HEK293T (cell line): ENCODE results near the gene TBC1D19.

ENCODE experiments used
- BHLHE40 ChIP-seq: fragments of 450-650 bp; IDR thresholded peaks from 2 replicates; pipeline ENCODE4 v1.6.1; 2016; ENCODE audit warnings: mild to moderate bottlenecking, moderate library complexity, borderline replicate concordance
- CTBP1 ChIP-seq: fragments of 450-650 bp; IDR thresholded peaks from 2 replicates; pipeline ENCODE4 v1.6.1; 2016; ENCODE audit warnings: borderline replicate concordance
- ELF4 ChIP-seq: fragments of 450-650 bp; IDR thresholded peaks from 2 replicates; pipeline ENCODE4 v1.6.1; 2017; ENCODE audit warnings: antibody characterized with exemption
- FOXM1 ChIP-seq: fragments of 450-650 bp; IDR thresholded peaks from 2 replicates; pipeline ENCODE4 v1.6.1; 2017; ENCODE audit warnings: mild to moderate bottlenecking, borderline replicate concordance
- SP1 ChIP-seq: fragments of 450-650 bp; IDR thresholded peaks from 2 replicates; pipeline ENCODE4 v1.6.1; 2017
- SUZ12 ChIP-seq: fragments of 450-650 bp; IDR thresholded peaks from 2 replicates; pipeline ENCODE4 v1.6.1; 2016; ENCODE audit warnings: mild to moderate bottlenecking

DNA sequence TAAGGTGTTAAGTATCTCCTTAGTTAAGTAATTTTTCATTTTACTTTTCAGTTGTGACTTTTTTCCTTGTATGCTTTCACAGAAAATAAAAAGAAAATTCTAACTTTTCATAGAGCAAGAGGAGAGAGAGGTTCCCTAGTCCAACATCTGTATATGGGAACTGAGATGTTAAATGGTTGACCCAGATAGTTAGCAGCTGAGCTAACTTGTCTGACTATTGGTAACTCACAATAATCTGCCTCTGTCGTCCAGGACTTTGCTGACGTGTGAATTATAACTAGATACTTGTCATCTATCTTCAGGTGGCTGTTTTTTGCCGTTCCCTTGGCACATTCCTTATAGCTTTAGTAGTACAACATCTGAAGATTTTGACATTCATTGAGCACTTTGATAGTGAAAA is 29.9 kb downstream of the TBC1D19 start:
- TF ChIP-seq BHLHE40 (no peak), ELF4 (no peak), SP1 (no peak), FOXM1 (no peak), SUZ12 (no peak), CTBP1 (no peak)
